Activated CD4-positive, alpha-beta T cell treated with anti-CD3 and anti-CD28 coated beads for 48 hours (primary cell): Measurements from ENCODE around the gene DNHD1.

Experiments
- DNase-seq: peaks from one replicate; pipeline ENCODE4 v3.0.0-alpha.2; 2020

Gene DNHD1

GRCh38 chr11:6596239-6596877 lies 99.3 kb downstream of the DNHD1 start:
- DNase-seq = no peak

- DNase-seq = no peak
These were observed 101.5 kb downstream of the DNHD1 start for GRCh38 chr11:6598555-6598954.

GRCh38 chr11:6599449-6599848 lies 102.4 kb downstream of the DNHD1 start:
- no peak for DNase-seq

- no peak for DNase-seq
These were observed 102.9 kb downstream of the DNHD1 start for GRCh38 chr11:6599881-6600390.

- DNase-seq = no peak
These were observed 104.0 kb downstream of the DNHD1 start for GRCh38 chr11:6601041-6601461.

GRCh38 chr11:6602096-6602940 lies 105.2 kb downstream of the DNHD1 start:
- DNase-seq = no peak

GRCh38 chr11:6603287-6604080 lies 106.4 kb downstream of the DNHD1 start, which contains the start of the genes ILK and RRP8:
Gene ILK (plus strand): TSS chr11:6603774. CDS start chr11:6604272, 498 bp downstream.
Gene RRP8 (minus strand): TSS chr11:6603616. CDS start chr11:6603502, 114 bp downstream.
- DNase-seq = peak; percentile 92

- peak; percentile 57 for DNase-seq
These were observed 107.1 kb downstream of the DNHD1 start for GRCh38 chr11:6604081-6604626.

- DNase-seq = no peak
These were observed 107.7 kb downstream of the DNHD1 start for GRCh38 chr11:6604790-6605189.

- peak; percentile 72 for DNase-seq
These were observed 109.5 kb downstream of the DNHD1 start for GRCh38 chr11:6606471-6607189.

GRCh38 chr11:6607190-6607795 lies 110.2 kb downstream of the DNHD1 start:
- no peak for DNase-seq

- DNase-seq = no peak
These were observed 110.9 kb downstream of the DNHD1 start for GRCh38 chr11:6608011-6608410.

GRCh38 chr11:6608726-6609501 lies 111.8 kb downstream of the DNHD1 start:
- DNase-seq = no peak

- DNase-seq = no peak
These were observed 112.5 kb downstream of the DNHD1 start for GRCh38 chr11:6609502-6610015.

GRCh38 chr11:6610591-6610990 lies 113.5 kb downstream of the DNHD1 start:
- no peak for DNase-seq

GRCh38 chr11:6611092-6611962 lies 114.2 kb downstream of the DNHD1 start:
- DNase-seq = peak; percentile 34

- DNase-seq = no peak
These were observed 114.8 kb downstream of the DNHD1 start for GRCh38 chr11:6611963-6612212.

- DNase-seq = peak; percentile 97
These were observed 115.3 kb downstream of the DNHD1 start, which contains the start of gene TAF10 for GRCh38 chr11:6612213-6613041. Gene TAF10 (minus strand): TSS chr11:6612216. CDS start chr11:6612189, 27 bp downstream.

GRCh38 chr11:6613496-6613895 lies 116.4 kb downstream of the DNHD1 start:
- DNase-seq = no peak
